COLO668 (cell line): ENCODE results near the gene TMUB1.

ENCODE experiments used
- DNase-seq: peaks from one replicate; lab custom pipeline; 2025; ENCODE audit not compliant: unreplicated experiment; lab: John Stamatoyannopoulos, UW

Gene TMUB1

DNA sequence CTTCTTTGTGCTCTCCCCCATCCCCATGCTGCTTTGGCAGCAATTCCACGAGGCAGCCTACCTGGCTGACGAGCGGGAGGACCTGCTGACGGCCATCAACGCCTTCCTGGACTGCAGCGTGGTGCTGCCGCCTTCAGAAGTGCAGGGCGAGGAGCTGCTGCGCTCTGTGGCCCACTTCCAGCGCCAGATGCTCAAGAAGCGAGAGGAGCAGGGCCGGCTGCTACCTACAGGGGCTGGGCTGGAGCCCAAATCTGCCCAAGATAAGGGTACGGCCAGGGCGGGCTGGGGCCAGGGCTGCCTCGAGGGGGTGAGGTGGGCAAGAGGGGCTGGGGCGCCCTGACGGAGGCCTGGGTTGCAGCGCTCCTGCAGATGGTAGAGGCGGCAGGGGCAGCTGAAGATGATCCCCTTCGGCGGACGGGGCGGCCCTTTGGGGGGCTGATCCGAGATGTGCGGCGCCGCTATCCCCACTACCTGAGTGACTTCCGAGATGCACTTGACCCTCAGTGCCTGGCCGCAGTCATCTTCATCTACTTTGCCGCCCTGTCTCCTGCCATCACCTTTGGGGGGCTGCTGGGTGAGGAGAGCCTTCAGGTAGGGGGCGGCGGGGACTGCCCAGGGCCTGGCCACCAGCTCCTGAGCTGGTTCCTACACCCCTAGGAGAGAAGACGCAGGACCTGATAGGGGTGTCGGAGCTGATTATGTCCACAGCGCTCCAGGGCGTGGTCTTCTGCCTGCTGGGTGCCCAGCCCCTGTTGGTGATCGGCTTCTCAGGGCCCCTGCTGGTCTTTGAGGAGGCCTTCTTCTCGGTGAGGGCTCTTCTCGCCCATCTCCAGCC lies 12.0 kb downstream of the TMUB1 start:
- no peak for DNase-seq

DNA sequence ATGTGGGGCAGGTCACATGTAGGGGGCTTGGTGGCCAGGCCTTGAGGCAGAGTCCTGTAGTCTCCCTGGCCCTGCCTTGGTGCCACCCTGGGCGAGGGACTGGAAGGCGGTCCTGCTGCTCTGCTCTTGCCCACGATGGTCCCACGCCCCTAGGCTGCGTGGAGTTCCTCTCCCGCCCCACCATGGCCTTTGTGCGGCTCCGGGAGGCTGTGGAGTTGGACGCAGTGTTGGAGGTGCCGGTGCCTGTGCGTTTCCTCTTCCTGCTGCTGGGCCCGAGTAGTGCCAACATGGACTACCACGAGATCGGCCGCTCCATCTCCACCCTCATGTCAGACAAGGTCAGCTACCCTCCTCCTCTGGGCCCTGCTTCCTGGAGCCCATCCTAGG lies 12.7 kb downstream of the TMUB1 start:
- no peak for DNase-seq

DNA sequence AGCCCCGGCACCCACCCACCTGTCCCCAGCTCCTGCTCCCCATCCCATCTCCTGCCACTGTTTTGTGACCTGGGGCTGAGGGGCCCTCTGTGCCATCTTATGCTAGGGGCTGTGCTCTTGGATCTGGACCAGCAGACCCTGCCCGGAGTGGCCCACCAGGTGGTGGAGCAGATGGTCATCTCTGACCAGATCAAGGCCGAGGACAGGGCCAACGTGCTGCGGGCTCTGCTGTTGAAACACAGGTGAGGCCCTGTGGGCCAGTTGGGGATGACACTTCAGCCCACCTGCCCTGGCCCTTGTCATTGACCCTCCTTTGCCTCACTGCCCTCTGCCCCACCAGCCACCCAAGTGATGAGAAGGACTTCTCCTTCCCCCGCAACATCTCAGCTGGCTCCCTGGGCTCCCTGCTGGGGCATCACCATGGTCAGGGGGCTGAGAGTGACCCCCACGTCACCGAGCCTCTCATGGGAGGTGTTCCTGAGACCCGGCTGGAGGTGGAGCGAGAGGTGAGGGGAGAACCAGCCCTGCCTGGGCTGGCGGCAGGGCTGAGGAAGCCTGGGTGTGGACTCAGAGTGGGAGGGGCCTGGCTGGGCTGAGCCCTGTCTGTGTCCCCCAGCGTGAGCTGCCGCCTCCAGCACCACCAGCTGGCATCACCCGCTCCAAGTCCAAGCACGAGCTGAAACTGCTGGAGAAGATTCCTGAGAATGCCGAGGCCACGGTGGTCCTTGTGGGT lies 13.3 kb downstream of the TMUB1 start:
- no peak for DNase-seq

DNA sequence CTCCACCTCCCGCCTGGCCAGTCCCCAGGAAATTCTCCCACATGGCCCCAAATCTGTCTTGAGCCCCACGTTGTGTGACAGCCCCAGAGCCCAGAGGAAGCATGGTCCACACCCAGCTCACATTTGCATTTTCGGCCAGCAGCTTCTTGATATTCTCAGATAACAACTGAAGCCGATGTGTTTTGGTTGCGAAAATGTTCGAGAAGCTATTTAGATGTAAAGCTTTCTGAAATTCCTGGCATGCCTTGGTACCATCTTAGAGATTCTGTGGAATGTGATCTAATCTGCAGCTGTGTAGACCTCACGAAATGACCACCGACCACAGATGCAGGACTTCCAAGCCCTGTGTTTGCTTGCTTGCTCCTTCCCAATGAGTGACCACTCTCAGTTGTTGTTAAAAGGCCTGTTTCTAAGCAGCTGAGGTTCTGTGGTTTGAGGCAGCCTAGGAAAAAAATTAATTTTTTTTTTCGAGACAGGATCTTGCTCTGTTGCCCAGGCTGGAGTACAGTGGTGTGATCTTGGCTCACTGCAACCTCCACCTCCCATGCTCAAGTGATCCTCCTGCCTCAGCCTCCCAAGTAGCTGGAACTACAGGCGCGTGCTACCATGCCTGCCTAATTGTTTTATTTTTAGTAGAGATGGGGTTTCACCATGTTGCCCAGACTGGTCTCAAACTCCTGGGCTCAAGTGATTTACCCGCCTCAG lies 15.1 kb downstream of the TMUB1 start:
- DNase-seq: no peak

DNA sequence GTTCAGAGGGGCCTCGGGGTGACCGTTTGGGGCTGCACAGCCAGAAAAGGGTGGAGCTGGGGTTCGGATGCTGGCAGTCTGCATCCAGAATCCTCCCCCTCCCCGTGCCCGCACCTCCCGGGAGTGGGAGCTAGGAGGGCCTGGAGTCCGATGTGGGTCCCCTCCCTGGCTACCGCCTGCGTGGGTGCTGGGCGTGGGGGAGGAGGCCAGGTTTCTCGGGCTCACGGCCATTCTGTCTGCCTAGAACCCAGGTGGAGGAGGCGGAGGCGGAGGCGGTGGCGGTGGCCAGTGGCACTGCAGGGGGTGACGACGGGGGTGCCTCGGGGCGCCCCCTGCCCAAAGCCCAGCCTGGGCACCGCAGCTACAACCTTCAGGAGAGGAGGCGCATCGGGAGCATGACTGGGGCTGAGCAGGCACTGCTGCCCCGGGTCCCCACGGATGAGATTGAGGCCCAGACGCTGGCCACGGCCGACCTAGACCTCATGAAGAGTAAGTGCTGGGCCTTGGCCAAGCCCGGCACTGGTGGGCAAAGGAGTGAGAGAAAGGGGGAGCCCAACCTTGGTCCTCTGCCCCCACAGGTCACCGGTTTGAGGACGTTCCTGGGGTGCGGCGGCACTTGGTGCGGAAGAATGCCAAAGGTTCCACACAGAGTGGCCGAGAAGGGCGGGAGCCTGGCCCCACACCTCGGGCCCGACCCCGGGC lies 16.9 kb downstream of the TMUB1 start:
- no peak for DNase-seq

DNA sequence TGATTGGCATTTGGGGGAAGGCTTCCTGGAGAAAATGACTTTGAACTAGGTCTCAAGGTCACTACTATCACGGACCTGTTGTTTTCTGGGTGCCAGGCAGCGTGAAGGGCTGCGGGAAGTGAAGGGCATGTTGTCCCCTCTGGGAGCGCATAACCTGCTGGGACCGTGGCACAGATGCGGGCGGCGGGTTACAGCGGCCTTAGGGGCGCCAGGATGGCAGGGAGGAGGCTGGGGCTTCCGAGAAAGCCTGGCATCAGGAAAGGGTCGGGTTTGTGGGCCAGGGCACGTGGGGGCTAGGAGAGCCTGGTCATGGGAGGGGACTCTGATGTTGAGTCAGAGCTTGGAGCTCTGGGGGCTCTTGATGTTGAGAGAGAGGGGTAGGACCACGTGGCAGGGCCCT lies 17.8 kb downstream of the TMUB1 start:
- no peak for DNase-seq

DNA sequence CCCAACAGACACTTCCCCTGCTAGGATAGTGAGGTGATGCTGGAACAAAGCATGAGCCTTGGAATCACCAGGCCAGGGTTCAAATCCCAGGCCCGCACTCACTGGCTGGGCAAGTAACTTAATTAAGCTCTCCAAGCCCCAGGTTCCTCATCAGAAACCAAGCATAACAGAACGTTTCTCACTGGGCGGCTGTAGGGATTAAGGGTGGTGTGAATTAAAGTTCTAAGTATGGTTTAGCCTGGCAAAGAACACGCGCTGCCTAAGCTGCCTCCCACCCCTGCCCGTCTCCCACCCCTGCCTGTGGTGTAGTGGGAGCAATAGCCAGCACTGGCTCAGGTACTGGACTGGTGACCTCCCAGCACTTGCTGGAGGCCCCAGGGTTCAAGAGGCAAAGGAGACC lies 18.3 kb downstream of the TMUB1 start:
- no peak for DNase-seq

DNA sequence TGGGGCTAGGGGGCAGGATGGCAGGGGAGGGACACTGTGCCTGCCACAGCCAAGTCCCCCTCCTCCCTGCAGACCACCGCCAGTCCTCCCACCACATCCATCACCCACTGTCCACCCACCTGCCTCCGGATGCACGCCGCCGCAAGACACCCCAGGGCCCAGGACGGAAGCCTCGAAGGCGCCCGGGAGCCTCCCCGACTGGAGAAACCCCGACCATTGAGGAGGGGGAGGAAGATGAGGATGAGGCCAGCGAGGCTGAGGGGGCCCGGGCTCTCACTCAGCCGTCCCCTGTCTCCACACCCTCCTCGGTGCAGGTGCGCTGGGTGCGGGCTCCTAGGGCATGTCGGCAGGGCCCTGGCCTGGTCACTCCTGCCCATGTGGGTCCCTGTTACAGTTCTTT lies 18.8 kb downstream of the TMUB1 start:
- DNase-seq: no peak

DNA sequence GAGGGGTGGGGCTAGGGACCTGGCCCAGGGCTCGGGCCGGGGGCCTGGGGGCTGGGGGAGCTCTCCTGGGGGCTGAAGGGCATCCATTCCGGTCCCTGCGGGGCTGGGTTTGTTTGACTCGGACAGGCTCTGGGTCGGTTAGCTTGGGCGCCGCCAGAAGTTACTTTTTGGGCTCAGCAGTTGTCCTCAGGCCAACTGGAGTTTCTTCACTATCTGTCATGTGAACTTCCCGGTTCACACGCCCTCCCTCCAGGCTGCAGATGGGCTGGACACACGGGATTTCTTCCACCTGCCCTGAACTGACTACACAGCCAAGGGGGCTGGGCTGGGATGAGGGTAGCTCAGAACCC lies 20.1 kb downstream of the TMUB1 start:
- DNase-seq: peak; percentile 22

DNA sequence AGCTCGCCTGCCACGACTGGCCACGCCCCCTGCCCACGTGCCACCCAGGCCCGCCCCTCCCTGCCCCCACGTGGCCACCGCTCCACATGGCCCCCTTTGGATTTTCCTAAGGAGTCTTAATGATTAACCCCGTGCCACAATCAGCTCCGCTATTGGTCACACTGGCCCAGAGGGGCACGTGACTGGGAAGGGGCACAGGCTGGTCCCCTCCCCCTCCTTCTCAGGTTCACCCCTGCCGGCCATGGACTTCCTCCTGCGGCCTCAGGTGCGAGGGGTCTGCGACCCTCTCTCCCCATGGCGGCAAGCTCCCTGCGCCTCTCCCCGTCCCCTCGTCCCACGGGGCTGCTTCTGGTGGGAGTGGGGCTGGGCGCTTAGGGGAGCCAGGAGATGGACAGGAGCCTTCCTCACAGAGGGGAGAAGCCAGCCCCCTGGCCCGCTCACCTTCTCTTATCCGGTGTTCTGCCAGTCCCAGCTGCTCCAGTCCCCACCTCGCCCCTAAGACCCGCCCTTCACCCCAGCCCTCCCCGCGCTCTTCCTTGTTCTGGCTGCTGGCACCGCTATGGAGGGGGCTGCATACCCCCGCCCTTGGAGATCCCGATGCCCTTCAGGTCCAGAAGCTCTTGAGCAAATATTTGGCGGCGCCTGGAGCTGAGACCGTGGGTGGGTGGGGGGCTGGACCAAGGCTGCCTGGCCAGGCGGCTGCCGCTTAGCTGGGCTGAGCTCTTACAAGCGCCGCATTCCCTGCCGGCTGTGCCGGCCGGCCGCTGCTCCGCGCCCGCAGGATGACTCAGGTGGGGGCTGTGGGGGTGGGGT lies 20.7 kb downstream of the TMUB1 start:
- DNase-seq: peak; percentile 96

DNA sequence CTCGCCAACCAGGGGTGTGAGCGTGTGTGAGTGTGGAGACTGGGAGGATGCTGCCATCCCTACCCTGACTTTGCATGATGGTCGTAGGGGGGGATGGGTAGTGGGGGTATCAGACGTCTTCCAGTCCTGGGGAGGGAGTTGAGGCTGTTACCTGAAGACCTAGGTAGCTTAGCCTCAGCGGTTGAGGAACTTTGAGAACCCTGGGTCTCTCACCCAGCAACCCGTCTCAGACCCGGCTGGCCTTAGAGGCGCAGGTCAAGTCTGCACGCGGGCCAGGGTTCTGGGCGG lies 21.2 kb downstream of the TMUB1 start:
- no peak for DNase-seq

DNA sequence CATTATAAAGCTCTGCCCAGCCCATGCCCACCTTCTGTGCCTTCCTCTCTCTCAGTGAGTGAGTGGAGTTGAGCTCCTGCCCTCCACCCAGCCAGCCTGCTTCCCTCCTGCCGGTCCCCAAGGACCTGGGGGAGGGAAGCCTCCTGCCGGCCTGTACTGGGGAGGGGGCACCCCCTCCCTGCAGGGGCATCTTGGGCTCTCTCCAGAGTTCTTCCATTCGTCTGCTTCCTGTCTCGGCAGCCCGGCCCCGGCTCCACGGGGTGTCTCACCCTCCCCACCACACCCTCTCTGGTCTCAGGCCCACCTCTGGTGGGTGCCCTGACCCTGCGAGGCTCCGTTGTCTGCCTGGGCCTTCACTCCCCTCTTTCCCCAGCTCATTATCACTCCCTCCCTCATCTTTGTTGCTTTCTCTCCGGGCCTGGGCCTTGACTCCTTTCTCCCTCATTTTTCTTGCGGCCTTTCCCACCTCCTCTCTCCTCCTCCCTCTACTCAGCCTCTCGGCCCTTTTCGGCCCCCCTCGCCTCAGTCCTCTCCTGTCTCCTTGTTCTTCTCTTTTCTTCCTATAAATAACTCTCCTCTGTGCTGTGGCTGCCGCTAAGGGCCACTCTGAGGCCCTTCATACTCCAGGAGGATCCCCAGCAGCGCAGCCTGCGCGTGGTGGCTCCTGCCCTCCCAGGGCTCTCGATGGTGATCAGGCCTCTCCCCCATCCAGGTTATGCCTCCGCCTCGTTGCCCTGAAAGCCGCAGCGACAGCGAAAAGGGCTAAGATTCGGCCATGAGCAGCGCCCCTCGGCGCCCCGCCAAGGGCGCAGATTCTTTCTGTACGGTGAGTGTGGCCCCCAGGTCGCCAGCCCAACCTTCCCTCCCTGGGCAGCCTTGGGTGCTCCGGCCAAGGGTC lies 21.8 kb downstream of the TMUB1 start:
- DNase-seq: peak; percentile 24

DNA sequence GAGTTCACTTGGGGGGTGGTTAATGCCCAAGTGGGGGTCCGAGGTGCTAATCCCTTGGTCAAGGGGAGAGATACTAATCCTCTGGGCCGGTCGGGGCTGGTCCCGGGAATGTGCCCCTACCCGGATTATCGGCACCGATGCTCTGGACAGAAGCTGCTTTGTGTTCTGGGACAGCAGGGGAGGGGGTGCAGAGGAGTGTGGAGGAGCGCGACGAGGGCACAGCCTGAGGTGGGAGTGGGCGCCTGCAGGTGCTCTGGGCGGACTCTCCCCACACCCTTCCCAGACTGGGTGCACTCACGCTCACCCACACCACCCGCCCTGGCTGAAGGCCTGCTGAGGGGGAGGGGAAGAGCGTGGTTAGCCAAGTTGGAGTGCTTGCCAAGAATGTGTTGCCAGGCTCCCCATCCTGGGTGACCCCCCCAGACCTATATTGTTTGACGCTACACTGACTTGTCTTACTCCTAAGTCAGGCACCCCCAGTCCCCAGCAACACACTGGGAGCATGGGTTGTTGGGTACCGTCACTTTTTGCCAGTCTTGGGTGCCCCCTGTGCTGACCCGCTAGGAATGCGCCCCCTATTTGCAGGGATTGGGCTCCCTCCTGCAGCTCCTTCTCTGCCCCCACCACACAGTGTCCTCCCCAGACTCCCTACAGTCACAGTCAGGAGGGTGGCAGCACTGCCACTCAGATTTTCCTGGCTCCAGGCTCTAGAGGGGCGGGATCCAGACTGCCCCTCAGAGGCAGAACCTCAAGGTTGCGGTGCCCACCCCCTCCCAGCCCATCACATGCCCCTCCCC lies 22.7 kb downstream of the TMUB1 start:
- DNase-seq: peak; percentile 49

DNA sequence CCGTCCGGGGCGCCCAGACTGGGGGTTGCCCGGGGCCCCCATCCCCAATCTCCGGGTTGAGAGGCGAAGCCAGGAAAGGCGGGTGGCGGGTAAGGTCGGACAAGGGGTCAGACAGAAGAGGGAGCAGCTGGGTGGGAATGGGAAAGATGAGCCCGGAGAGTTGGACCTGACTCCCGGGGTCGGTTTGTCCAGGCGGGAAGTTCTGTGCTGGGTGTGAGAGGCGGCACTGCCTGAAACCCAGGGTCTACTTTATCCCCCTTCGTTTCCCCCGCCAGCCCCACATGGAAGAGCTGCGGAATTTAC lies 23.2 kb downstream of the TMUB1 start:
- no peak for DNase-seq

DNA sequence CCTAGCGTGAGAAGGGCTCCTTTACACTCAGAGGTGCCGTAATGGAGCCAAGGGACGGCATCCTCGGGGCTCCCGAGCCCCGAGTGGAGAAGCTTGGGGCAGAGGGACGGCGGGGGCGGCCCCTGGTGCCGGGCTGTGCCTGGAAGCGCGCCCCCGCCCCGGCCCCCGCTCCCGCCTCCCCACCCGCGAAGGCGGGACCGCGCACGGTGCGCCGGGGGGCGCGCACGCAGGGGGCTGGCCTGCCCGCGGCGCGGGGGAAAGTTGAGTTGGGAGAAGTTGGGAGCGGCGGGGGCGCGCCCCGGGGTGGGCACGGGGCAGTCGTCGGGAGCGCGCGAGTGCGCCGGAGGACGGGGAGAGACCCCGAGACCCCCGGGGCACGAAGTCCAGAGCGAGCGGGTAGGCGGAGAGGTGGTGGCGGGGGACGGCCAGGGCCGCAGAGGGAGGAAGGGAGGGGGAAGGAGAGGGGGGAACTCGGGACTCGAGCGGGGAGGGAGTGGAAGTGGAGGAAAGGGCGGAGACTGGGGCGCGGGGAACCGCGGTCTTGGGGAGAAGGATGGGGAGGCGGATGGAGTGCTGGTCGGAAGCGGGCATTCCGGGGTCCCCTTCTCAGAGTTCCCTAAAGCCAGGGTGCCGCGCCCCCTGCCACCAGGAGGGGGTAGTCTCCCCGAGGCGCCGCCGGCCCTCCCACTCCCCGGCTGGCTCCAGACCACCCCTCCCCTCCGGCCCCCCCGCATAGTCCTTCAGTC lies 23.8 kb downstream of the TMUB1 start, which contains the start of gene SLC4A2:
TSS of gene SLC4A2 (plus strand) at position 223 of the 746 bp plus-strand sequence. CDS start 2,399 bp downstream, outside the sequence.
- DNase-seq: peak; percentile 89

DNA sequence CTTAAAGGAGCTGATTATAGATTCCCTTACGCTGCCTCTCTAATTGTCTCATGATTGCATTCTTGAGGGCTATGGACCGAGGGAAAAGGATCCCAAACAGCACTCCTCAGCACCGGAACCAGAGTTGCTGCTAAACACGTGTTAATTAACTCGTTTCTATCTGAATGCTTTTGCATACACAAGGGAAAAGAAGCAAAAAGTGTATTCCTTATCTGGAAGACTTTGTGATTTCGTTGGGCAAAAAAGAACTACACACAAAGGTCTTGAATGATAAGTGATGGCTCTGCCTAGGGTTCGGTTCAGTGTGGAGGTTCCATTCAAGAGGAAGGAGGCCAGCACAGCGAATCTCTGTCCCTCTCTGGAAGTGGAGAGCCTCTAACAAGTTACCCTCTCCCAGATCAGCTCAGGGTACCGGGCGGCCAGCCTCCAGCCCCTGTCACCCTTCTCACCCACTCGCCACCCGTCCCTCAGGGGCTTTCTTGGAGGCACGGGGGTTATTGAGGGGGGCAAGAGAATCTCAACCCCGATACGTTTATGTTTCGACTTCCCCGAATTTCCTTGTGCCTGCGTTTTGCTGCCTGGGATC lies 24.4 kb downstream of the TMUB1 start:
- DNase-seq: peak; percentile 29

DNA sequence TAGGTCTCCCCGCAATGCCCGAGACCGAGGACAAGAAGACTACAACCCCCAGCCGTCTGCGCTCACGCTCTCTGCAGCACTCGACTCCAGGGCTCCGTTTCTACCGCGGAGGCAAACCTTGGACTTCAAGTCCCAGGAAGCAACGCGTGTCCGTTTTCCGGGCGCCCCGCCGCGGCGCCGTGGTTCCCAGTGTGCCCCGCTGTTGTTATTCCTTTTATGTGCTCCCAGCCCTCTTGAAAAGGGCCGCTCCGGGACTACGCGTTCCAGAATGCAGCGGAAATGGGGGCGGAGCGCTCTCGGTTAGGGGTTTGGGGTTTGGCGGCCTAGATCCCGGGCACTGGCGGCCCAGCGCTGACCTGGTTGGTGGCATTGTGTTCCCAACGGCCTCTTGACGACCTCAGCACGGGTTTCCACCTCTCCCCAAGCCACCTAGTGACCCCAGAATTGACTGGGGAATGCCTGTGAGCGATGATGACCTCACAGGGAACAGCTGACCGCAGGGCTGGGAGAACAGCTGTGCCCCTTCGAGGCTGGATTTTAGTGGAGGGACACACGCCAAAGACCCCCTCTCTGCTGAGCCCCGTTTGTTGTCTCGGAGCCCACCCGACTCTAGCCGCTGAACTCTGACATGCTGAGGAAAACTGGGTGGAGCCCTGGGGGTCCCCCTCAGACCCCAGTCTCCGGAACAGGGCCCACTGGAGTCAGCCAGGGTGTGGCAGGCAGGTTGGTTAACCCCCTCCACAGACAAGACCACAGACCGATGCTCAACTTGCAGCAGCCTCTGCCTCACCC lies 25.1 kb downstream of the TMUB1 start:
- DNase-seq: peak; percentile 98
